ENCODE results near the gene FRY. TPM values are rescaled to one million over a fixed set of nuclear protein-coding genes. Genes with fewer than 3 reads are reported as not detected.
A peak's percentile ranks its signal among the peaks of the same experiment; 100 is the strongest.
"Not testable (repeated sequence)": the region's sequence is repeated elsewhere in the genome, so short reads cannot be mapped to it uniquely, and the experiment has no call there.

Gene FRY
- total RNA-seq, 1 experiment from 2014 or later = 1.9 TPM

DNA sequence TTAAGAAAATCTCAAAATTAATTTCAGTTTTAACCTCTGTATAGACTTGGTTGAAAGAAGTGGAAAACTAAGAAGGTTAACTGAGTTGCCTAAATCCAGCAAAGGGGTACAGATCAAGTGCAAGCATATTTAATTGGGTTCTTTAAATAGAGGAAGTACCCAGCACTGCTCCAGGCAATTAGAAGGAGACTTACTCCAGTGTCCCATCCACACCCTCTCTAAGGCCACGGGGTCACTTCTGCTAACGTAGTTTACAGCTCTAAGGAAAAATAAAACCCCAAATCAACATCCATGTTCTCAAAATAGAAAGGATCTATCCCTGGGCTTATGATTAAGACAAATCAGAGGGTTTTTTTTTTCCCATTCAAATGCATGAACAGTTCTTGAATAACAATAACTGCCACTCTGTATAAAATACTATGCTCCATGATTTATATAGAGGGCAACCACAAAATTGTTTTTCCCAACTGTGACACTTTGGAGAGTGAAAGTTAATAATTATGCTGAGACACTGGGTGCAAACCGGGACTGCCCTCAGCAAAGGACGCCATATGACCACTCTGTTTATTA, 4.6 kb downstream of the FRY start:
- DNase-seq (ENCODE audit: low read depth) = peak; percentile 71
- in situ Hi-C loops (cut with HindIII; ENCODE audit: low pct_unique_long_range_greater_than_20kb, low sequenced_read_pairs) = no loop called here

DNA sequence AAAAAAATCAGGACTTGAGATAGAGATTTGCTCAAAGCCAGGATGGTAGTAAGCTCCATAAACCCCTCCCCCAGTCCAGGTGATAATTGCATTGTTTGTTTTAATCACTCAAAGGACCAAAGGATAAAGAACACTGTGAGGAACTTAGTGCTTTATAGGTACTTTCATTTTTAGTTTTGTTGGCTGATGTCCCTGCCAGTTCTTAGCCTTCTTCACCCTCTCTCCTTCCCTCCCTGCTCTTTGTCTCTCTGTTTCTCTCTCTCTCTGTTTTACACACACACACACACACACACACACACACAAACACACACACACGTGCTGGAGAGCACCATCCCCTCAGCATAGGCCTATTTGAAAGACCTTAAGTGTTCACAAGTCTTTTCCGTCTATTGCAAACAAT, 5.2 kb downstream of the FRY start:
- in situ Hi-C loops (cut with HindIII; ENCODE audit: low pct_unique_long_range_greater_than_20kb, low sequenced_read_pairs) = no loop called here

DNA sequence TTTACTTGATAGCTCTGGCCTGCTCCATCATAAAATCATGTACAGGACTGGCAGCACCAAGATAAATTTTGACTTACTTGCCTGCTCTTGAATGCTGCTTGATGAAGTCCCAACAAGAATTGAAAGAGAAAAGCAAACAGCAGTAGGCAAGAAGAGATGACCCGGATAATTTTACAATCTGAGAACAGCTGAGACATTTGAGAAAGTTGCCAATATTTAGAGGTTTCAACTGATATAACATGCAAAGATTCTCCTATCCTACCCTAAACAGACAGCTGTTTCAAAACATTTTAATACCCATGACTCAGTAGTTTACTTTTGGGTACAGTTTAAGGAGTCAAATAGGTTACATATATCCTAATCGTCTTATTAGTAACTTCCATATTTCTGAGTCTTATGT, 5.9 kb downstream of the FRY start:
- in situ Hi-C loops (cut with HindIII; ENCODE audit: low pct_unique_long_range_greater_than_20kb, low sequenced_read_pairs) = no loop called here
- no peak for DNase-seq (ENCODE audit: low read depth)

More for the DNA sequence above, 5.2 kb downstream of the FRY start:
- no peak for DNase-seq (ENCODE audit: low read depth)

DNA sequence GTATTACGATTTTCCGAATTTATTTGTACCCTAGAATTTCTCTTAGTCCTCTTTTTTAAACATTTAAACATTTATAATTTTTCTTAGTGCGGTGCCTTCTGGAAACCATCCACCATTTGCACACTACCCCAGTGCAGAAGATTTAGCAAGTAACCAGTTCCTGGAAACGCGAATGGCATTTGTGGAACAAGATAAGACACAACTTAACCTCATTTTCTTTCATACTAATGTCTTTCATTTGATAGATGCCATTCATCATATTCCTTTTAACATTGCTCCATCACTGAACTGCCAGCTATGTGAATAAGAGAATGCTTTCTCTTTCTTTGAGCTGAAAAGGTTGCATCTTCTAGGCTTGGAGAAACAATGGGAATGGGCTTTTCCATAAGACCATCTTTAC, 6.8 kb downstream of the FRY start:
- DNase-seq (ENCODE audit: low read depth) = no peak
- in situ Hi-C loops (cut with HindIII; ENCODE audit: low pct_unique_long_range_greater_than_20kb, low sequenced_read_pairs) = no loop called here

DNA sequence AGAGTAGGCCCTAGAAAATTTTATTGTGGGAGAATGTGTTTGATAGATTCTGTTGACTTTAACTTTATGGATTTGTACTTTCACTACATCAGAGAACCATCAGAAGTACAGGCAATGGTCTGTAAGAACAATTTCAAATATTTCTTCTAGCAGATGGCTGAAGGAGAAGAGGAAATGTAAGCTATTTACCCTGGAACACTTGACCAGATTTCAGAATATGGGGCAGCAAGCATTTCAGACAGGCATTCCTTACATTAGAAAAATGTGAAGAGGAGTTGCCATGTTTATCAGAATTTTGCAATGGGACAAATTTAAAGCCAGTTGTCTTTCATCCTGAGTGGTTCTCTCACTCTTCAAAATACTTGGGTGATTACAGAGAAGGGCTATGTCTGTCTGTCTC, 7.5 kb downstream of the FRY start:
- in situ Hi-C loops (cut with HindIII; ENCODE audit: low pct_unique_long_range_greater_than_20kb, low sequenced_read_pairs) = no loop called here
- no peak for DNase-seq (ENCODE audit: low read depth)

DNA sequence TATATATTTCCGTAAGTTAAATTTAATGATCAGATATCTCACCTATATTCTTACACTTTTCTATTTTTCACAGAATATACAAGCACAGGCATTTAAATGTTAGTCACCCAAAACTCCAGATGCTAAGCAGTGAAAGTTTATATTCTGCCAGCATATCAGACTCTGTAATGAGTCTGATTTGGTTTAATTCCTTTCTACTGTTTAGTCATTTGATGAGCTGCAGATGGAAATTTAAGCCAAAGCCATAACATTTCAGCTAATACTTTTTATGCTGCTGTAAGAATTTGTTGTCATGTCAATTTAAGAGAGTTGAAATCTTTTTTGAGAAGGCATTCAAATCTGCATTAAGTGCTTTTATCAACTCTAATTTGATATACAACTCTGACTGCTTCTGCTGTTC, 8.0 kb downstream of the FRY start:
- in situ Hi-C loops (cut with HindIII; ENCODE audit: low pct_unique_long_range_greater_than_20kb, low sequenced_read_pairs) = no loop called here
- DNase-seq (ENCODE audit: low read depth) = no peak

DNA sequence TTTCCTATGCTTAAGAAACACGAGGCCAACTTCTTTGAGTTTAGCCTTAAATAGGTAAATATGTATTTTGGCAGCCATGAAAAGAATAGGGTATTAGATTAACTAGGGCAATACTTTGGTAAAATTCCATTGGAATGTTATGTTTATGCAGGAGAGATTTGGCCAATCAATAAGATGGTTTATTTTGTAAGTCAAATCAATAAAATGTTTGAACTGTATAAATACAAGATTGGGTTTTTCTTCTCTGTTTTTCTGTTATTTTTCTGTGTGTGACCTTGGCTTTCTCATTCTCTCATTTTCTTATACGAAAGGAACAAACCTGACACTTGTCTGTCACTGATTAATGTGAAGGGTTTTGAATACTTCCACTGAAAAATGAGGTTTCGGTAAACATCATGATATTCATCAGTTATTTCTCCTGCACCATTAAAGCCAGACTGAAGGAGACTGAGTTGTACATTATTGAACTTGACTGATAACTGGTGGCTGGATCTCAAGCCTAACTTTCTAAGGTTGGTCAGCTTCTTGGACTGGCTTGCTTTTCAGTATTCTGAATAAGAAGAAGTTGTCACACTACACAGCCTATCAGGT, 8.6 kb downstream of the FRY start:
- DNase-seq (ENCODE audit: low read depth) = no peak
- in situ Hi-C loops (cut with HindIII; ENCODE audit: low pct_unique_long_range_greater_than_20kb, low sequenced_read_pairs) = no loop called here

DNA sequence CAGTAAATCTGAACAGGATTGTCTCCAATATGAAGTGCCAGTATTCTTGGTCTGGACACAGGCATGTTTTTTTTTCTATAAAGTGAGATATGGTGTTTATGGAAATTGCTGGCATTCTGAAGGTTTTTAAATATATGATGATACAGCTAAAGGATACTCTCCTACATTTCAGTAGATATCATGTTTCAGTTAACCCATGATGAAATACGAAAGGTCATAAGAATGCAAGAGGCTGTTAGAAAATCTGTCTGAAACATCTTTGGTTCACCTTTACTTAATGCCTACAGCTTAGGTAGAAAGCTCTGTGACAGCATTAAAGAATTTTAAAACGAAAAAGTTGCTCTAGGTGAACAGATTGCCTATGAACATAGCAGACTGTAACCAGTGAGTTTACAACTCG, 9.1 kb downstream of the FRY start:
- no peak for DNase-seq (ENCODE audit: low read depth)
- in situ Hi-C loops (cut with HindIII; ENCODE audit: low pct_unique_long_range_greater_than_20kb, low sequenced_read_pairs) = no loop called here

DNA sequence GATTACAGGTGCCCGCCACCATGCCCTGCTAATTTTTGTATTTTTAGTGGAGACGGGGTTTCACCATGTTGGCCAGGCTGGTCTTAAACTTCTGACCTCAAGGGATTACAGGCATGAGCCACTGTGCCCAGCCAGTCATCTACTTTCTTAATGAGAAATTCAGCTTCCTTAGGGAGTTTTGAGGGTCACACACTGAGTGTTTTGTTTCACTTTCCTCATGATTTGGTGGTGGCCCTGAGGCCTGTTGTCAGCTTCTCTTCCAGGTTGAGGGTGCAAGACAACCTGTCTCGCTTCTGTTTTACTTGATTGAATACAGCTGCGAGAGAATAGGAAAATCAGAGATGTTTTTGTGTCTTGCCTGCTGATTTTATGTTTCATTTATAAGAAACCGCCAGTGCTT, 9.9 kb downstream of the FRY start:
- in situ Hi-C loops (cut with HindIII; ENCODE audit: low pct_unique_long_range_greater_than_20kb, low sequenced_read_pairs) = no loop called here
- no peak for DNase-seq (ENCODE audit: low read depth)

DNA sequence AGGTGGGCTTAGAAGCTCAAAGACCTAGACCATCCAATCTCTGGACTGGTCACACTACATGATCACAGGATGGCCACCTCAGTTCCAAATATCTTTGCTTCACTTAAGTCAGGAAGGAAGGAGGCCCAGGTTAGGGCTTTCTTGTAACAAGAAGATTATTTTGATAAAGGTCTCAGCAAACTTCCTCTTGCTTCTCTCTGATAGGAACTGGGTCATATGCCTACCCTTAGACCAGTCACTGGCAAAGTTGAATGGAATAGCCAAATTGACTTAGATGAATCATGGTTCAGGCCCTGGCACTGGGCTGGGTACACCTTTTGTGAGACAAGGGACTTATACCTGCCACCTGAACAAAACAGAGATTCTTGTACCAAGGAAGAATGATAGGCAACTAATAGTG, 11.0 kb downstream of the FRY start:
- in situ Hi-C loops (cut with HindIII; ENCODE audit: low pct_unique_long_range_greater_than_20kb, low sequenced_read_pairs) = no loop called here
- DNase-seq (ENCODE audit: low read depth) = no peak

DNA sequence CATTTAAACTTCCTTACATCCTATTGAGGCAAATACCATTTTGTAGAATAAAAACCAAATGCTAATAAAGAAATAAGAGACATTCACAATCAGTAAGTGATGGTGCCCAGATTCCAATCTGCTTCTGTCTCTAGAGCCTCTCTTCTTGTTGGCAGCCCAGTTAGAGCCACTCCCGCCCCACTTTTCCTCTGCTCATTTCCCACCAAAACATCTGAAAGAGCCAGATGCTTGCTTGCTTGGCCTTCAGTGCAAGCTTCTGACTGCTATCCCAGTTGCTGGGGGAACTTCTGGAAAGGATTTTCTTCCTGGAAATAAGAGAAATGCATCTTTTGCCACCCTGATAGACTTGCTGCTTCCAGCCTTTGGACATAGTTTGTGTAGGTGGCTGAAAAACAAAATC, 12.9 kb downstream of the FRY start:
- in situ Hi-C loops (cut with HindIII; ENCODE audit: low pct_unique_long_range_greater_than_20kb, low sequenced_read_pairs) = no loop called here
- DNase-seq (ENCODE audit: low read depth) = no peak

DNA sequence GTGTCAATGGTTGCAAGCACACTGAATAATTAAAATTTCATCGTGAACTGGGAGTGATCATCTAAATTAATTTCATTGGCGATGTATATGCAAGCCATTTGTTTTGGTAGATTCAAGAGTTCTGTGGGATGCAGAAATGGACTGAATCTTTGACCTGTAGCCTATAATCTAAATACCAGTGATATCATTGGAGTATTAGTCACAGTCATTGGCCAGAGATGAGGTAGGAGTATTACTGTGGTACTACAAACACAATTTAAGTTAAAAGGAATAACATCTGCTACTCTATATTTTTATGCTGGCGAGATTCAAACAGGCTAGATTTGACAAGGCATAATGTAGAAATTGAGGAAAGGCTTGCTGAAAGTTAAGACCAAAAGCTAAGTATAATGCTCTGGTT, 14.0 kb downstream of the FRY start:
- in situ Hi-C loops (cut with HindIII; ENCODE audit: low pct_unique_long_range_greater_than_20kb, low sequenced_read_pairs) = no loop called here

DNA sequence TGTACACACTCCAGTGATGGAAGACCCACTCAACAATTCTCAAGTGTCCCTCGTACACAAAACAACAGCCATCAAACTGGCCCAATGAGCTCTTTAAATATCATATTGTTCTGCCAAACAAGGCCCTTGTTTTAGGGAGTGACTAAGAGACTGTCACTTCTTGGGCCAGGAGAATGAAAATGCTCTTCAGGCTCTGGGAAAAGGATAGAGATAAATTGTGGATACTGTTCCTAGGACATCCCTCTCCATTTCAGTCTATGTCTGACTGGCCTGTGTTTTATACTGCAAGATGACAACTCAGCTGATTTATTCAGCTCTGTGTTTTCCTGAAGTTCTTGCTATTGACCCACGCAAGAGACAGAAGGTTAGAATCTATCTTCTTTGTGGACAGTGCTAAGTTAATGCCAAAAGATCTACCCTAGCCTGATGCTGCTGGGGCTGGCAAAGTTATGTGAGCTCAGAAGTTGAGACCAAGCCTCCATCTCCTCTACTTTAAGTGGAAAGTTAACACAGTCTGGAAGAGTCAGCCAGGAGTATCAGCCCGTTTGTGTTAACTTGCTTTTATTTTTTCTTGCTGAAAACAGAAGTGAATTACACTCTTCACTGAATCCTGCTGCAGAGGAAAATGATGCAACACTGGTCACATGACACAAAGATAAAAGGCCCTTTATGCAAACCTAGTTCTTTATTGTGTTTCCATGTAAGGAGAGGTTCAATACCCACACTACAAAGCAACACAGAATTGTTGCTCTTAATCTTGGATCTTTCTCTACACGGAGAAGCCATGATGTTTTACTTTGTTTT, 14.6 kb downstream of the FRY start:
- no peak for DNase-seq (ENCODE audit: low read depth)
- in situ Hi-C loops (cut with HindIII; ENCODE audit: low pct_unique_long_range_greater_than_20kb, low sequenced_read_pairs) = no loop called here

More for the DNA sequence above, 14.0 kb downstream of the FRY start:
- no peak for DNase-seq (ENCODE audit: low read depth)

DNA sequence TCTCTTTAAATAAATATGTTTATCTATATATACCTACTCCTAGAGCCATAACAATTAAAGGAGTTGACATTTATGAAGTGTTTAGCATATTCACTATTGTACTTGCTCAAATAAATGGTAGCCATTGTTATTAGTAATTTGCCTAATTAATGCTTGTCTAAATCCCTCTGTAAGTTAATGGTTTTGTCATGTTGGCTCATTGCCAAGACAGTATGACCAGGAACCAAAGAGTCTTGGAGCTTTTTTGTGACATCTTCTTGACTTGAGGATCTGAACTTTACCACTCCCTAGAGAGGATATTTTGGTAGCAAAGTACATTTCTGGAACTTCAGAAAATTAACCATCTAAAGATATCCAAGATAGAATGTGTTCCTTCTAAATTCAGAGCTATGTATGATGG, 15.5 kb downstream of the FRY start:
- in situ Hi-C loops (cut with HindIII; ENCODE audit: low pct_unique_long_range_greater_than_20kb, low sequenced_read_pairs) = no loop called here
- DNase-seq (ENCODE audit: low read depth) = no peak

DNA sequence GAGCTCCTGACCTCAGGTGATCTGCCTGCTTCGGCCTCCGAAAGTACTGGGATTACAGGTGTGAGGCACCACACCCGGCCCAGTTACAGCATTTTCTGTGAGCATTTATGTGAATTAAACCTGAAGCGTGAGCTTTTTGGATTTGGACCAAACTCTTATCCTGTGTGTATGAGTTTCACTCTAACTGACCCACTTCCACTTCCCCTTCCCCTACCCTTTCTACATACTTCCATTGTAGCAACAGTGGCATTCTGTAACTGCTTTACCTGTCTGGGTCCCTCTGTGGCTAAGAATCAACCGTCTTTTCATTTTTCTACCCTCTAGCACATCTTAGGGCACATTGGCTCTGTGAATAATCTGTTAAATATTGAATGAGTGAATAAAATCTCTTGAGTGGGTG, 16.2 kb downstream of the FRY start:
- DNase-seq (ENCODE audit: low read depth) = no peak
- in situ Hi-C loops (cut with HindIII; ENCODE audit: low pct_unique_long_range_greater_than_20kb, low sequenced_read_pairs) = no loop called here

DNA sequence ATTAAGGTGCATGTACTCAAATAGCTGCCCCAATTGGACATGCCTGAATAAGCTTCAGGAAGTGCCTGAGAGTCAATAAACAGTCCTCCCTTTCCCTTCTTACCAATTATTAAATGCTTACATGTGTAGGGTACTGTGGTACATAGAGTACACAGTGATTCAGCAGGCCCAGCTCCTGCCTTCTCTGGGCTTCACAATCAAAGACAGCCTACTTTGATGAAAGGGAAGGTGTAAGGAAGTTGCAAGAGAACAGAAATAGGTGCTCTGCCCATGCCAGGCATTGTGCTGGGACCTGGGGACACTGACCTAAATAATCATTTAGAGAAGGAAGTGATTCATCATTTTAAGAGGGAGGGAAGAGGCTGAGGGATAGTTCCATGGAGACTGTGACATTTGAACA, 17.2 kb downstream of the FRY start:
- DNase-seq (ENCODE audit: low read depth) = peak; percentile 37
- in situ Hi-C loops (cut with HindIII; ENCODE audit: low pct_unique_long_range_greater_than_20kb, low sequenced_read_pairs) = no loop called here

DNA sequence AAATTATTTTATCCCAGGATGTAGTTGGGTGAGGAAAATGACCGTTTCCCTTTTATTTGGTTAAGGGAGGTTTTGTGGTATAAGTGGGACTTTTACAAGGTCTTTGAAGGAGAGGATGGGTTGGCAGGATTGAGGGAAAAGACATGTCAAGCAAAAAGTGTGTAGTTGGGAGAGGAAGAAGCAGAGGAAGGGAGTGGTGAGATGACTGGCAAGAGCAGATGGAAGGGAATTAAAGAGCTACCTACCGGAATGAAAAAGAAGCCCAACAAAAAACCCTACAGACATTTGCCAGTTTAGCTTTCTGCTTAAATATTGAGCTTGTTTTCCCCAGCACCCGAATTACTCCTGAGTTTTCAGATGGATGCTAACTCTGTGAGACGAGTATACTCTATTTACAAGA, 19.6 kb downstream of the FRY start:
- no peak for DNase-seq (ENCODE audit: low read depth)
- in situ Hi-C loops (cut with HindIII; ENCODE audit: low pct_unique_long_range_greater_than_20kb, low sequenced_read_pairs) = no loop called here

DNA sequence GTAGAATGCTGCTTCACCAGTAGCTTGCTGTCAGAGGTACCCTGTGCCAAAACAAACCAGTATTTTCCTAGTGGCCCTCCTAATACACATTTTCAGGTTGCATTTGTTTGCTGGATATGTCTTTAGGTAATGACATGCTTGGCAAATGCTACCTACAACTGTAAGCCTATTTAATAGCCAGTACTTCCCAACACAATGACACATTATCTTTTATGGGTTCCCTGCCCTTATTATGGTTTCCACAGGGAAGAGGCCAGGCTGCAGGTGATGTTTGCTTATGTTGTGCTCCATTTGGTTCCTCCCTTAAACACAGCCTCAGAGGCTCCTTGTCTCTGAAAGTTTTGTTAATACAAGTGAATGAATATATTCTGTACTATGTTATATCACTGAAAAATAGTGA, 24.7 kb downstream of the FRY start:
- no peak for DNase-seq (ENCODE audit: low read depth)
- in situ Hi-C loops (cut with HindIII; ENCODE audit: low pct_unique_long_range_greater_than_20kb, low sequenced_read_pairs) = no loop called here

DNA sequence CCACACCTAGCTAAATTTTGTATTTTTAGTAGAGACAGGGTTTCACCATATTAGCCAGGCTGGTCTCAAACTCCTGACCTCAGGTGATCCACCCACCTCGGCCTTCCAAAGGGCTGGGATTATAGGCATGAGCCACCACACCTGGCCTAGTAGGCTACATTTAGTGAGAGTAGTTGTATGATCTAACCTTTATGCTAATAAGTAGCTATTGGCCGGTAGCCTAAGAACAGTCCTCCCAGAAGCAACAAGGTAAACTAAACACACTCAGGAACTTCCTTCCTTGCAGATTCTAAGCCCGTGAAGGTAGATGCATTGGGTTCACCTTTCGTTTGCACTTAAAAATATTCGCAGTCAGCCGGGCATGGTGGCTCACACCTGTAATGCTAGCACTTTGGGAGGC, 25.8 kb downstream of the FRY start:
- in situ Hi-C loops (cut with HindIII; ENCODE audit: low pct_unique_long_range_greater_than_20kb, low sequenced_read_pairs); DNase-seq (ENCODE audit: low read depth): not testable (repeated sequence)

DNA sequence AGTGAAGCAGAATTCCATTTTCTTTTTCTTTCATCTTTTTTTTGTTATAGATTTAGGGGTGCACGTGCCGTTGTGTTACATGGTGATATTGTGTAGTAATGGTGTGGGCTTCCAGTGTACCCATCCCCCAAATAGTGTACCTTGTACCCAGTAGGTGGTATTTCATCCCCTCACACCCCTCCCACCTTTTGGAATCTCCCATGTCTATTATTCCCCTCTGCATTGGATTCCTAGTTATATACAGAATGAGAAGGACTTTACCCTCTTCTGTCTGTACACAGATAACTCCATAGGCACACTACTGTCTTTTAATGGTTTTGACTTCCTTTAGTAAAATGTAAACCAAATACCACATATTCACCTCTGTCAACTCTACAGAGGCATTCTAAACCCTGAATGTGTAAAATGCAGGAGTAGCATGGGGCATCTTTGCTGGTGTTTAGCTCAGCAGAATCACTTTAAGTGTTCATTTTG, 28.0 kb downstream of the FRY start:
- in situ Hi-C loops (cut with HindIII; ENCODE audit: low pct_unique_long_range_greater_than_20kb, low sequenced_read_pairs) = no loop called here
- DNase-seq (ENCODE audit: low read depth) = no peak
